Ishikawa (cell line): ENCODE measurements around the gene WHRN.

Source experiments
- CEBPB ChIP-seq: IDR thresholded peaks from 2 replicates; pipeline ENCODE4 v1.6.1; 2012
- CREB1 ChIP-seq: IDR thresholded peaks from 2 replicates; pipeline ENCODE4 v1.6.1; 2012; ENCODE audit warnings: low read depth
- EGR1 ChIP-seq: IDR thresholded peaks from 2 replicates; pipeline ENCODE4 v1.6.1; 2012
- EP300 ChIP-seq: IDR thresholded peaks from 2 replicates; pipeline ENCODE4 v1.6.1; 2012; ENCODE audit warnings: borderline replicate concordance
- FOXM1 ChIP-seq: IDR thresholded peaks from 2 replicates; pipeline ENCODE4 v1.6.1; 2012; ENCODE audit warnings: low read depth, borderline replicate concordance
- NFIC ChIP-seq: IDR thresholded peaks from 2 replicates; pipeline ENCODE4 v1.6.1; 2012
- RAD21 ChIP-seq: IDR thresholded peaks from 2 replicates; pipeline ENCODE4 v1.6.1; 2012; ENCODE audit warnings: low read depth
- REST ChIP-seq: IDR thresholded peaks from 2 replicates; pipeline ENCODE4 v1.6.1; 2012; ENCODE audit warnings: low read depth, mild to moderate bottlenecking
- TAF1 ChIP-seq: IDR thresholded peaks from 2 replicates; pipeline ENCODE4 v1.6.1; 2012; ENCODE audit warnings: low read depth, mild to moderate bottlenecking
- TCF12 ChIP-seq: IDR thresholded peaks from 2 replicates; pipeline ENCODE4 v1.6.1; 2012; ENCODE audit warnings: low read depth
- USF1 ChIP-seq: IDR thresholded peaks from 2 replicates; pipeline ENCODE4 v1.6.1; 2012
- YY1 ChIP-seq: IDR thresholded peaks from 2 replicates; pipeline ENCODE4 v1.6.1; 2012; ENCODE audit warnings: low read depth
- ZBTB7A ChIP-seq: IDR thresholded peaks from 2 replicates; pipeline ENCODE4 v1.6.1; 2012; ENCODE audit warnings: low read depth
- TF ChIP-seq, protein P1 (sequence below): IDR thresholded peaks from 2 replicates; pipeline ENCODE4 v1.6.1; 2012

- TF ChIP-seq YY1 (no peak), TAF1 (no peak), EP300 (no peak), ZBTB7A (no peak), RAD21 (no peak), REST (no peak), USF1 (no peak), CEBPB (no peak), TCF12 (no peak), NFIC (no peak), CREB1 (no peak), EGR1 (no peak), FOXM1 (no peak)
- TF ChIP-seq, protein P1, sequence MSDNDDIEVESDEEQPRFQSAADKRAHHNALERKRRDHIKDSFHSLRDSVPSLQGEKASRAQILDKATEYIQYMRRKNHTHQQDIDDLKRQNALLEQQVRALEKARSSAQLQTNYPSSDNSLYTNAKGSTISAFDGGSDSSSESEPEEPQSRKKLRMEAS: no peak
Observed at GRCh38 chr9:114395334-114395617, 110.0 kb downstream of the WHRN start.
